ENCODE measurements around the gene FAXC.

DNA sequence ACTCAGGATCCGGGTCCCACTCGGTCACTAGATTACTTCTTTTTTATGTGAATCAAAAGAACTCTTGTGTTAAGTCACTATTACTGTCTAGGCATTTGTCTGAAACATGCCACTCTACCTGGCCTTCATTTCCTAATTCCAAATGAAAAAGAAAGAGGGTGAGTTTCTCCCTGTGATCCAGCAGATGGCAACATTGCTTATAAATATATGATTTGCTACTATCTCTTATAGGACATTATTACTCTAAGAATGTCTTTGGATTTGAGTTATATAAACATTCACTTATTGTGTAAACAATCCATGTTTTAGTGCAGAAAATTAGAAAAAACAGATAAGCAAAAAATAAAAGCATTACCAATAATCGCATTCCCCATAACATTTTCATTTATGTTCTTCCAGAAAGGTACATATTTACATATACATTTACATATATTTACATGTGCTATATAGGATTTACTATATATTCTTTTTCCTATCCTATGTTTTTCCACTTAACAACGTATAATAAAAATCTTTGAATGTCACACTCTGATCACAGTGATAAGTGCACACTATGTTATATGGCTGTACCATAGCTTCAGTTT lies 66.9 kb downstream of the FAXC start:
- TF ChIP-seq, protein P1, sequence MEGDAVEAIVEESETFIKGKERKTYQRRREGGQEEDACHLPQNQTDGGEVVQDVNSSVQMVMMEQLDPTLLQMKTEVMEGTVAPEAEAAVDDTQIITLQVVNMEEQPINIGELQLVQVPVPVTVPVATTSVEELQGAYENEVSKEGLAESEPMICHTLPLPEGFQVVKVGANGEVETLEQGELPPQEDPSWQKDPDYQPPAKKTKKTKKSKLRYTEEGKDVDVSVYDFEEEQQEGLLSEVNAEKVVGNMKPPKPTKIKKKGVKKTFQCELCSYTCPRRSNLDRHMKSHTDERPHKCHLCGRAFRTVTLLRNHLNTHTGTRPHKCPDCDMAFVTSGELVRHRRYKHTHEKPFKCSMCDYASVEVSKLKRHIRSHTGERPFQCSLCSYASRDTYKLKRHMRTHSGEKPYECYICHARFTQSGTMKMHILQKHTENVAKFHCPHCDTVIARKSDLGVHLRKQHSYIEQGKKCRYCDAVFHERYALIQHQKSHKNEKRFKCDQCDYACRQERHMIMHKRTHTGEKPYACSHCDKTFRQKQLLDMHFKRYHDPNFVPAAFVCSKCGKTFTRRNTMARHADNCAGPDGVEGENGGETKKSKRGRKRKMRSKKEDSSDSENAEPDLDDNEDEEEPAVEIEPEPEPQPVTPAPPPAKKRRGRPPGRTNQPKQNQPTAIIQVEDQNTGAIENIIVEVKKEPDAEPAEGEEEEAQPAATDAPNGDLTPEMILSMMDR (IDR thresholded peaks at IDR 0.05; ENCODE audit: low read depth, low read length) = peak; percentile 48
- no peak for TF ChIP-seq POLR2A (IDR thresholded peaks at IDR 0.05; ENCODE audit: extremely low read depth, insufficient read length)
